HepG2 (cell line): ENCODE measurements around the gene THOP1. TPM values are rescaled to one million over a fixed set of nuclear protein-coding genes. Genes with fewer than 3 reads are reported as not detected.

Experiments used
- AFF4 ChIP-seq: sonication (generic); formaldehyde crosslinking; IDR thresholded peaks from 2 replicates; pipeline ENCODE4 v1.4.0; 2020; ENCODE audit warnings: missing genetic modification reagents
- AGO1 ChIP-seq: fragments of 200-400 bp; formaldehyde crosslinking; IDR thresholded peaks from 2 replicates; pipeline ENCODE4 v1.6.1; 2017; ENCODE audit warnings: mild to moderate bottlenecking, low read depth, low read length, moderate library complexity; ENCODE audit not compliant: poor library complexity, severe bottlenecking
- AHR ChIP-seq: IDR thresholded peaks from 2 replicates; pipeline ENCODE4 v1.6.1; 2018; ENCODE audit warnings: missing genetic modification reagents, missing compliant biosample characterization
- HMGXB4 ChIP-seq, 2 experiments: sonication (generic) in 1 of 2; formaldehyde crosslinking in 1 of 2; IDR thresholded peaks; 2 replicates each; pipeline versions ENCODE4 v1.4.0 to v1.6.1; 2018 to 2020; ENCODE audit warnings: missing genetic modification reagents in 2 of 2, borderline replicate concordance in 1 of 2, low read depth in 1 of 2, mild to moderate bottlenecking in 1 of 2, missing biosample characterization in 1 of 2
- KDM2A ChIP-seq: sonication (generic); formaldehyde crosslinking; IDR thresholded peaks from 2 replicates; pipeline ENCODE4 v1.4.0; 2020; ENCODE audit warnings: low read depth, missing genetic modification reagents, borderline replicate concordance
- KDM5A ChIP-seq: fragments of 200-600 bp; sonication (generic); IDR thresholded peaks from 2 replicates; pipeline ENCODE4 v1.7.0; 2018; ENCODE audit warnings: antibody characterized with exemption, mild to moderate bottlenecking, low read length, borderline replicate concordance
- MAF1 ChIP-seq: sonication (generic); formaldehyde crosslinking; IDR thresholded peaks from 2 replicates; pipeline ENCODE4 v1.5.0; 2020; ENCODE audit warnings: missing genetic modification reagents, borderline replicate concordance
- MAX ChIP-seq: IDR thresholded peaks from 2 replicates; pipeline ENCODE4 v1.6.1; 2012; ENCODE audit warnings: inconsistent platforms
- PHF21A ChIP-seq: sonication (generic); formaldehyde crosslinking; IDR thresholded peaks from 2 replicates; pipeline ENCODE4 v1.5.0; 2020; ENCODE audit warnings: mild to moderate bottlenecking, missing genetic modification reagents
- SMARCE1 ChIP-seq: fragments of 450-650 bp; IDR thresholded peaks from 2 replicates; pipeline ENCODE4 v1.6.1; 2017; ENCODE audit warnings: borderline replicate concordance
- SP4 ChIP-seq: sonication (generic); formaldehyde crosslinking; IDR thresholded peaks from 2 replicates; pipeline ENCODE4 v1.8.1; 2023; ENCODE audit warnings: mild to moderate bottlenecking, missing genetic modification reagents
- TRIM22 ChIP-seq: fragments of 450-650 bp; IDR thresholded peaks from 2 replicates; pipeline ENCODE4 v1.6.1; 2017
- ZC3H4 ChIP-seq: sonication (generic); formaldehyde crosslinking; IDR thresholded peaks from 2 replicates; pipeline ENCODE4 v1.4.0; 2020; ENCODE audit warnings: missing genetic modification reagents, borderline replicate concordance
- ZFP62 ChIP-seq: sonication (generic); formaldehyde crosslinking; IDR thresholded peaks from 2 replicates; pipeline ENCODE4 v1.4.0; 2020; ENCODE audit warnings: missing genetic modification reagents
- ZKSCAN5 ChIP-seq: sonication (generic); formaldehyde crosslinking; IDR thresholded peaks from 2 replicates; pipeline ENCODE4 v1.5.1; 2020; ENCODE audit warnings: mild to moderate bottlenecking, missing genetic modification reagents
- ZMAT5 ChIP-seq: sonication (generic); formaldehyde crosslinking; IDR thresholded peaks from 2 replicates; pipeline ENCODE4 v1.5.0; 2020; ENCODE audit warnings: mild to moderate bottlenecking, low read depth, missing genetic modification reagents, borderline replicate concordance
- ZNF235 ChIP-seq: sonication (generic); formaldehyde crosslinking; IDR thresholded peaks from 2 replicates; pipeline ENCODE4 v1.8.1; 2023; ENCODE audit warnings: mild to moderate bottlenecking, missing genetic modification reagents, borderline replicate concordance
- ZNF557 ChIP-seq: sonication (generic); formaldehyde crosslinking; IDR thresholded peaks from 2 replicates; pipeline ENCODE4 v1.4.0; 2020; ENCODE audit warnings: missing genetic modification reagents
- ZNF670 ChIP-seq: sonication (generic); formaldehyde crosslinking; IDR thresholded peaks from 2 replicates; pipeline ENCODE4 v1.8.0; 2022; ENCODE audit warnings: mild to moderate bottlenecking, missing genetic modification reagents, borderline replicate concordance
- ZNF749 ChIP-seq: sonication (generic); formaldehyde crosslinking; IDR thresholded peaks from 2 replicates; pipeline ENCODE4 v1.8.0; 2022; ENCODE audit warnings: mild to moderate bottlenecking, missing genetic modification reagents, moderate library complexity, borderline replicate concordance
- ZSCAN22 ChIP-seq: sonication (generic); formaldehyde crosslinking; IDR thresholded peaks from 2 replicates; pipeline ENCODE4 v1.4.0; 2020; ENCODE audit warnings: mild to moderate bottlenecking, missing genetic modification reagents
- polyA plus RNA-seq, 8 experiments: library from polyadenylated mRNA; depleted of rRNA in 3 of 8; stranded (reverse) in 7 of 8; unstranded in 1 of 8; fragments of >200 nt; fragmentation: Illumina TruSeq in 4 of 8; extraction: Trizol in 4 of 8; gene quantifications; 2 replicates each; pipeline versions ENCODE4 v1.2.1 to v1.2.3, GENCODE V29; 2011 to 2016; ENCODE audit warnings: low read depth in 4 of 8, missing spikeins in 1 of 8, mixed read lengths in 1 of 8; ENCODE audit not compliant: insufficient read depth in 1 of 8
- total RNA-seq, 5 experiments: library from RNA; depleted of rRNA; stranded (reverse); fragments of >200 nt; fragmentation: Illumina TruSeq; extraction: Trizol; gene quantifications; 2 replicates each; pipeline ENCODE4 v1.2.3, GENCODE V29; 2016; ENCODE audit warnings: low read depth in 1 of 5

The THOP1 gene
- total and polyA plus RNA-seq, 2 of the 13 experiments (the other 11 are each of a cell fraction or from before 2014, with no cell fraction given): 74.4 to 116 TPM

GRCh38 chr19:2840794-2841791, 55.8 kb downstream of the THOP1 start, which contains the start of gene ZNF555 (continued):
- TF ChIP-seq AFF4 (CRISPR knock-in tag) (no peak), MAX (peak; percentile 74), ZC3H4 (CRISPR knock-in tag) (no peak), KDM5A (no peak), PHF21A (CRISPR knock-in tag) (peak; percentile 78), MAF1 (peak; percentile 83; the same call in 1 of the 2 replicates), ZNF235 (no peak), TRIM22 (no peak), KDM2A (CRISPR knock-in tag) (peak; percentile 96), AGO1 (no peak), ZNF749 (CRISPR knock-in tag) (peak; percentile 30; the same call in 1 of the 2 replicates), AHR (CRISPR knock-in tag) (peak; percentile 62; the same call in 1 of the 2 replicates), SMARCE1 (no peak), ZNF670 (peak; percentile 32; the same call in 1 of the 2 replicates), SP4 (CRISPR knock-in tag) (peak; percentile 79), ZSCAN22 (CRISPR knock-in tag) (no peak), ZFP62 (CRISPR knock-in tag) (no peak), ZNF557 (CRISPR knock-in tag) (0 out of 2 replicates have a peak, but pooled peaks have one; percentile 26), ZMAT5 (CRISPR knock-in tag) (no peak), ZKSCAN5 (CRISPR knock-in tag) (no peak), HMGXB4 (CRISPR knock-in tag; IDR thresholded peaks at IDR 0.05; ENCODE audit: borderline replicate concordance in 1 of 2, low read depth in 1 of 2) (peak; percentile 86 to 88; a peak in 3 of 4 replicates)
